Thymus (tissue), 11 donors: Measurements from ENCODE around the gene CDKL4. TPM values are rescaled to one million over a fixed set of nuclear protein-coding genes. Genes with fewer than 3 reads are reported as not detected.
A peak's percentile ranks its signal among the peaks of the same experiment; 100 is the strongest.

Experiments used
- DNase-seq, 9 donors: peaks; one replicate each; pipeline ENCODE4 v3.0.0-alpha.2; 2013; ENCODE audit warnings: low spot score in 9 of 9, low read depth in 6 of 9, missing footprints in 1 of 9
- H3K27ac ChIP-seq, 2 donors: one replicate each; pipeline ENCODE4 v1.5.1; 2013; ENCODE audit warnings: control low read depth in 1 of 2, low read depth in 1 of 2, low read length in 1 of 2, mild to moderate bottlenecking in 1 of 2, moderate library complexity in 1 of 2
- H3K27me3 ChIP-seq, 2 donors: one replicate each; pipeline ENCODE4 v1.5.1; 2013; ENCODE audit warnings: low read length in 1 of 2; ENCODE audit not compliant: control insufficient read depth in 2 of 2, insufficient read depth in 1 of 2
- H3K36me3 ChIP-seq, 2 donors: one replicate each; pipeline ENCODE4 v1.5.1; 2013; ENCODE audit warnings: low read length in 1 of 2, mild to moderate bottlenecking in 1 of 2, moderate library complexity in 1 of 2; ENCODE audit not compliant: control insufficient read depth in 2 of 2, insufficient read depth in 2 of 2
- H3K4me1 ChIP-seq, 2 donors: one replicate each; pipeline ENCODE4 v1.5.1; 2013; ENCODE audit warnings: low read length in 2 of 2; ENCODE audit not compliant: control insufficient read depth in 2 of 2, insufficient read depth in 2 of 2
- H3K4me3 ChIP-seq, 2 donors: one replicate each; pipeline ENCODE4 v1.5.1; 2013; ENCODE audit warnings: low read length in 2 of 2, control low read depth in 1 of 2, mild to moderate bottlenecking in 1 of 2
- H3K9me3 ChIP-seq, 2 donors: one replicate each; pipeline ENCODE4 v1.5.1; 2013; ENCODE audit warnings: low read length in 1 of 2, mild to moderate bottlenecking in 1 of 2; ENCODE audit not compliant: control insufficient read depth in 2 of 2, insufficient read depth in 1 of 2
- WGBS: extraction: QIAGEN DNeasy Blood & Tissue Kit; methylation state at CpG from one replicate; pipeline ENCODE4 v1.1.7; 2013; 5-methylcytosine and 5-hydroxymethylcytosine counted together
- polyA plus RNA-seq: library from polyadenylated mRNA; stranded (reverse); fragments of 200-250 nt; gene quantifications from one replicate; pipeline ENCODE4 v1.2.3, GENCODE V29; 2013
- total RNA-seq: library from RNA; stranded (reverse); fragments of 120-200 nt; gene quantifications from one replicate; pipeline ENCODE4 v1.2.4, GENCODE V29; 2013
- donor health status: healthy.

The CDKL4 gene
- total and polyA plus RNA-seq, 2 donors = 0.43 to 0.99 TPM

GRCh38 chr2:39241588-39241987 lies 2.2 kb downstream of the CDKL4 start:
- peaks cover 0 to 8% of the 10 kb centered on the region in 2 donors for H3K9me3 ChIP-seq
- no peak overlapping the region for H3K4me3 ChIP-seq
- no peaks in the 10 kb centered on the region for H3K4me1 ChIP-seq
- no peak overlapping the region for H3K27ac ChIP-seq
- peaks cover 0 to 3% of the 10 kb centered on the region in 2 donors for H3K27me3 ChIP-seq
- DNase-seq = no peak
- 93% methylated on average over 4 of the region's 4 CpGs for WGBS
- H3K36me3 ChIP-seq = no peaks in the 10 kb centered on the region

GRCh38 chr2:39240758-39241157 lies 3.0 kb downstream of the CDKL4 start:
- no peak for DNase-seq
- H3K27me3 ChIP-seq = peaks cover 0 to 3% of the 10 kb centered on the region in 2 donors
- no peaks in the 10 kb centered on the region for H3K4me1 ChIP-seq
- H3K4me3 ChIP-seq = no peak overlapping the region
- 89% methylated on average over 6 of the region's 6 CpGs for WGBS
- H3K36me3 ChIP-seq = no peaks in the 10 kb centered on the region
- H3K9me3 ChIP-seq = peaks cover 0 to 8% of the 10 kb centered on the region in 2 donors
- H3K27ac ChIP-seq = no peak overlapping the region

GRCh38 chr2:39234754-39235153 lies 9.0 kb downstream of the CDKL4 start:
- DNase-seq = no peak

GRCh38 chr2:39232141-39232540 lies 11.6 kb downstream of the CDKL4 start:
- Histone ChIP-seq H3K9me3 (no peaks in the 10 kb centered on the region), H3K4me1 (peaks cover 2 to 6% of the 10 kb centered on the region in 2 donors), H3K36me3 (no peaks in the 10 kb centered on the region), H3K4me3 (no peak overlapping the region), H3K27ac (no peak overlapping the region), H3K27me3 (no peaks in the 10 kb centered on the region)
- no peak for DNase-seq

More at GRCh38 chr2:39234754-39235153, 9.0 kb downstream of the CDKL4 start:
- Histone ChIP-seq H3K4me1 (no peaks in the 10 kb centered on the region), H3K27me3 (no peaks in the 10 kb centered on the region), H3K27ac (no peak overlapping the region), H3K4me3 (no peak overlapping the region), H3K36me3 (no peaks in the 10 kb centered on the region), H3K9me3 (no peaks in the 10 kb centered on the region)
- 100% methylated on average over 1 of the region's 1 CpG for WGBS

GRCh38 chr2:39228413-39229209 lies 15.2 kb downstream of the CDKL4 start:
- no peaks in the 10 kb centered on the region for H3K36me3 ChIP-seq
- no peaks in the 10 kb centered on the region for H3K9me3 ChIP-seq
- DNase-seq = peak in 5 of 9 donors; percentile 29 to 71 (median 45)
- H3K27ac ChIP-seq = no peak overlapping the region
- WGBS = 24% methylated on average over 19 of the region's 19 CpGs
- peak overlapping the region; percentile 41 for H3K4me3 ChIP-seq
- H3K27me3 ChIP-seq = no peaks in the 10 kb centered on the region
- H3K4me1 ChIP-seq = peaks cover 2 to 6% of the 10 kb centered on the region in 2 donors

- DNase-seq = peak in 8 of 9 donors; percentile 57 to 82 (median 72)
- Histone ChIP-seq H3K27ac (no peak overlapping the region), H3K4me1 (peaks cover 2 to 6% of the 10 kb centered on the region in 2 donors), H3K36me3 (no peaks in the 10 kb centered on the region), H3K27me3 (no peaks in the 10 kb centered on the region), H3K4me3 (peak overlapping the region in 1 of 2 donors; percentile 41), H3K9me3 (no peaks in the 10 kb centered on the region)
- 25% methylated on average over 9 of the region's 9 CpGs for WGBS
Measured at GRCh38 chr2:39227628-39228412, 15.9 kb downstream of the CDKL4 start.

GRCh38 chr2:39225567-39225966 lies 18.2 kb downstream of the CDKL4 start:
- H3K9me3 ChIP-seq = no peaks in the 10 kb centered on the region
- H3K27ac ChIP-seq = no peak overlapping the region
- peaks cover 2 to 6% of the 10 kb centered on the region in 2 donors for H3K4me1 ChIP-seq
- 98% methylated on average over 1 of the region's 1 CpG for WGBS
- no peak for DNase-seq
- H3K27me3 ChIP-seq = no peaks in the 10 kb centered on the region
- no peaks in the 10 kb centered on the region for H3K36me3 ChIP-seq
- H3K4me3 ChIP-seq = no peak overlapping the region

GRCh38 chr2:39223909-39224308 lies 19.9 kb downstream of the CDKL4 start:
- H3K9me3 ChIP-seq = no peaks in the 10 kb centered on the region
- H3K4me3 ChIP-seq = no peak overlapping the region
- no peak for DNase-seq
- H3K4me1 ChIP-seq = peaks cover 2 to 5% of the 10 kb centered on the region in 2 donors
- WGBS = 97% methylated on average over 1 of the region's 1 CpG
- H3K36me3 ChIP-seq = no peaks in the 10 kb centered on the region
- no peak overlapping the region for H3K27ac ChIP-seq
- no peaks in the 10 kb centered on the region for H3K27me3 ChIP-seq

GRCh38 chr2:39221459-39221858 lies 22.3 kb downstream of the CDKL4 start:
- Histone ChIP-seq H3K27me3 (no peaks in the 10 kb centered on the region), H3K4me1 (peaks cover 2 to 7% of the 10 kb centered on the region in 2 donors), H3K4me3 (no peak overlapping the region), H3K27ac (no peak overlapping the region), H3K9me3 (no peaks in the 10 kb centered on the region), H3K36me3 (no peaks in the 10 kb centered on the region)
- no peak for DNase-seq
- 98% methylated on average over 3 of the region's 3 CpGs for whole genome bisulfite sequencing
